ENCODE data around the gene ARMC7.

Gene ARMC7

DNA sequence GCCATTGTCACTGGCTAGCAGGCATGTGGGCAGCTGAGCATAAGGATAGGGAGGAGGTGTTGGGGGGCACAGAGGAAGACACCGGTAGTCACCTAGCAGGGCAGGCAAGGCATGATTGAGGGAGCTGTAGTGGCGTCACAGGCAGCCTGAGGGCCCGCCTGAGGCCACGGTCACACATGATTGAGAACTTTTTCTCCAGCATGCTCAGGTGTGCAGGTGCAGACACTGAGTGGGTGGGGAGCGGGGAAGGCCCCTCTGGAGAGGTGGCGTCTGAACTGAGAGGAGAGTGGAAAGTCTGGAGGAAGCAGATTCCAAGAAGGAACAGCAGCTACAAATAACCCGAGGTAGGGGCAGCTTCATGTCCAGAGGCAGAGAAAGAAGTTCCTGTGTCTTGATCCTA lies 10.9 kb upstream of the ARMC7 start:
- DNase-seq (ENCODE audit: low read depth in 1 of 2, low spot score in 1 of 2), result no peak

DNA sequence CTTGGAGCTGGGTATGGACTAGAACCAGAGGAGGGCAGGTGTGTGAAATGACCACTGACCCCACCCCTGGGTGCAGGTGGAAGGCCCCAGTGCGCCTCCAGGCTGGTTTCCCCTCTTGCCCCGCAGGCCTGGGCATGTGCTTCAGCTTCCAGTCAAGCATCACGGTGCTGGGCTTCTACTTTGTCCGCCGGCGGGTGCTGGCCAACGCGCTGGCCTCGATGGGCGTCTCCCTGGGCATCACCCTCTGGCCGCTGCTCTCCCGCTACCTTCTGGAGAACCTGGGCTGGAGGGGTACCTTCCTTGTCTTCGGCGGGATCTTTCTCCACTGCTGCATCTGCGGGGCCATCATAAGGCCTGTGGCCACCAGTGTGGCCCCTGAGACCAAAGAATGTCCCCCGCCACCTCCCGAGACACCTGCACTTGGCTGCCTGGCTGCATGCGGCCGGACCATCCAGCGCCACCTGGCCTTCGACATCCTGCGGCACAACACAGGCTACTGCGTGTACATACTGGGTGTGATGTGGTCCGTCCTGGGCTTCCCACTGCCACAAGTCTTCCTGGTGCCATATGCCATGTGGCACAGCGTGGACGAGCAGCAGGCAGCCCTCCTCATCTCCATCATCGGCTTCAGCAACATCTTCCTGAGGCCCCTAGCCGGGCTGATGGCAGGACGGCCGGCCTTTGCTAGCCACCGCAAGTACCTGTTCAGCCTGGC lies 9.7 kb upstream of the ARMC7 start:
- DNase-seq (ENCODE audit: low read depth in 1 of 2, low spot score in 1 of 2), result no peak

DNA sequence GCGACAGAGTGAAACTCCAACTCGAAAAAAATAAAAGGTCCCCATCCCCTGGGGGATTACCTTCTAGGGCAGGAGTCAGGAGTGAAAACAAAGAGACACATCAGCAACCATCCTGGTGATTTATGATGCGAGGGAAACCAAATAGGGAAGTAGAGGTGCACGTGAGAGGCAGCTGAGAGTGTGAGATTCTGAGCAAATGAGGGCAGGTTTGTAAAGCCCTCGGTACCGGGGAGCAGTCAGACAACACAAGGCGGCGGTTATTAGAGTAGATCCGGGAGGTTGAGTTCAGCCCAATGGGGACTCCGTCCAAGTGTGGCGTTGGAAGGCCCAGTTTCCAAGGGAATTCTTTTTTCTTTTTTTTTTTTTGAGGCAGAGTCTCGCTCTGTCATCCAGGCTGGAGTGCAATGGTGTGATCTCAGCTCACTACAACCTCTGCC lies 7.4 kb upstream of the ARMC7 start:
- DNase-seq (ENCODE audit: low read depth in 1 of 2, low spot score in 1 of 2), result no peak

DNA sequence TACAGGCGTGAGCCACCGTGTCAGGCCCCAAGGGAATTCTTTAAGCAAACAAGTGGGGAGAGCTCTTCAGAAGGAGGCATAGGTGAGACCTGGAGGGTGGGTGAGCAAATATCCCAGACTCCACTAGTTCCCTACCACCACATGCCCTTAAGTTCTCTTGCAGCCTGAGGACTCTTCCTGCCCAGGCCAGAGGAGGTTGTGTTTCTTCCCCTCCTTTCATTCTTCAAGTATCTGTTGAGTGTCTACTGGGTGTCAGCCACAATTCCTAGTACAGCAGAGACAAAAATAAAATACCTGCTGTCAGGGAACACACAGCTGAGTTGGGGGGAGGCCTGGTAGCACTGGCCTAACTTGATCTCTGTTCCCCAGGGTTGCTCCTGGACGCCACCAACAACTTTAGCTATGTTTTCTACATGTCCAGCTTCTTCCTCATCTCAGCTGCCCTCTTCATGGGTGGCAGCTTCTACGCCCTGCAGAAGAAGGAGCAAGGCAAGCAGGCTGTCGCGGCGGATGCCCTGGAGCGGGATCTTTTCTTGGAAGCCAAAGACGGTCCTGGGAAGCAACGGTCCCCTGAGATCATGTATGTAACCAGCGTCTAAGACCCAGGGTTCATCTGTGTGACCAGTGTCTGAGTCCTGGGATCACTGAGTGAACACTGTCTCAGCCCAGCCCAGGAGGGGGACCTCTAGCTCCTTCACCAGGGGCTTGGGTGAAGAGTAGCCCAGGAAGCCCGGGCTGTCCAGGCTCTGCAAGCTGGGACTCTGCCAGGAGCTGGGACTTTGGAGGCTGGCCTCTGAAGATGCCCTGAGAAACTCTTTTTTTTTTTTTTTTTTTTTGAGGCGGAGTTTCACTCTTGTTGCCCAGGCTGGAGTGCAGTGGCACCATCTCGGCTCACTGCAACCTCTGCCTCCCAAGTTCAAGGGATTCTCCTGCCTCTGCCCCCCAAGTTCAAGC lies 5.9 kb upstream of the ARMC7 start:
- no peak for DNase-seq (ENCODE audit: low read depth in 1 of 2, low spot score in 1 of 2)

DNA sequence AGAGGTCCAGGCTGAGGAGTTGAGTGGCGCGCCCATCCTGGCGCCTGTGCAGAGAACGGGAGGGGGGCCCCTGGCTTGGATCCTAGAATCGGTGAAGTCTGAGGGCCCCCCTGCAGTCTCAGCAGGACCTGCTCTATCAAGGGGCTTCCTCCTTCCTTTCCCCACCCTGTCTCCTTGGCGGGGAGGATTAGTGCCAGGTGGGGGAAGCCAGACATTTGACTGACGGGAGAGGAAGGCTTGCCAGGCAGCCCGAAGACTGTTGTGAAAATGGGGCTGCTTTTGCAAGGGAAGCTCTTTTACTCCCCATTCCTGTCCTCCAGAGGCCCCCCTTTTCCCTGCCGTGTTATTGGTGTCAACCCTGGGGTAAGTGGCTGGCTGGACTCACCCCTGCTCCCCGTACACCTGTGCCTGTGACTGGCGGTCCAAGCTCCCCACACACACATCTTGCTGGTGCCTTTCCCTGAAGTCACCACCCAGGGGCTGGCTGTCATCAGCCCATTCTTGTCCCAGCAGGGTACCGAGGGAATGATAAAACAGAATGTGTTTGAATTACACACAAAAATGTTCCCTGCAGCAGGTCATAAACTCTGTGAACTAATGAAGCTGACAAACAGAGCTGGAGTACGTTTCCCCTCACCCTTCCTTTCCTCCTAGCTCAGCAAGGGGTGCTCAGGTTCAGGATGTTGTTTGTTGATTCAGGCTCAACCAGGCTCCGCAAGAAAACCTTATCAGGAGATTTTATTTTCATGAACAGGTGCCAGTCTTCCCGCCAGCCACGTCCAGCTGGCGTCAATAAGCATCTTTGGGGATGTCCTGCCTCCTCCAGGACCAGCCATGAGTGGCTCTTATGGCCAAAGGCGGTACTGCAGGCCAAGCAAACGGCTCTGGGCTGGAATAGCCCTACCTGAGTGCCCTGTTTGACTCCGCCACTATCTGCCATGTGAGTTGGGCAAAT lies 4.4 kb upstream of the ARMC7 start:
- no peak for DNase-seq (ENCODE audit: low read depth in 1 of 2, low spot score in 1 of 2)

DNA sequence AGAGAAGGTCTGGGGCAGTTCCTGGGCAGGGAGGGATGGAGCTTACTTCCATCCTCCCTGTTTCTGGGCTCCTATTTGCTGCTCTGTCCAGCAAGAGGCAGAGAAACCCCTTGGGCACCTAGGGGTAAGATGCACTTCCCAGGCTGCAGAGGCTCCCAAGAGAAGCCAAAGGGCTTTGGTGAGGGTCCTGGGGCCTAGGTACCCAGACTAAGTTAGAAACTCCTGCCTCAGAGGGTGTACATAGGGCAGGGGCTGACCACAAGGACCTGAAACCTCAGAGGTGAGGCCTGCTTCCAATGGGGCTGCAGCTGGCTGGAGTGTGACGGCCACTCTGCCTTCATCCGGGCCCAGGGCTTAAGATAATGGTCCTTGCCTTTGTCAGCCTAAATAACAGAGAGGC lies 1.6 kb upstream of the ARMC7 start:
- DNase-seq (ENCODE audit: low read depth in 1 of 2, low spot score in 1 of 2), result no peak

DNA sequence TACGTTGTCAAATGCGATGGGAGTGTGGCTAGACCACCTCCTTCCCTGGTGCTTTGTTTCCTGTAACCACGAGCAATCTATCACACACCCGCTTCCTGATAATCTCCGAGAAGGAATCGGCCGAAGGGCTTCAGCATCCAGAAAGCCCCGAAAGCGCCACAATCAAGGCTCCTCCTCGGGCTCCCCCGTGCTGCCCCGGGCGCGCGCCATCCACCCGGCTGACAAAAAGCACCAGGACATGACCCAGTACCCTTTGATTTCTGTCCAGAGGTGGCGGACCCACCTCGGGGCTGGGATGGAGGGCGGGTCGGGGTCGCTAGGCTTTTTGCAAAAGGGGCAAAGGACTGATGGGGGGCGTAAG lies 743 bp upstream of the ARMC7 start:
- DNase-seq (ENCODE audit: low read depth in 1 of 2, low spot score in 1 of 2), result no peak

DNA sequence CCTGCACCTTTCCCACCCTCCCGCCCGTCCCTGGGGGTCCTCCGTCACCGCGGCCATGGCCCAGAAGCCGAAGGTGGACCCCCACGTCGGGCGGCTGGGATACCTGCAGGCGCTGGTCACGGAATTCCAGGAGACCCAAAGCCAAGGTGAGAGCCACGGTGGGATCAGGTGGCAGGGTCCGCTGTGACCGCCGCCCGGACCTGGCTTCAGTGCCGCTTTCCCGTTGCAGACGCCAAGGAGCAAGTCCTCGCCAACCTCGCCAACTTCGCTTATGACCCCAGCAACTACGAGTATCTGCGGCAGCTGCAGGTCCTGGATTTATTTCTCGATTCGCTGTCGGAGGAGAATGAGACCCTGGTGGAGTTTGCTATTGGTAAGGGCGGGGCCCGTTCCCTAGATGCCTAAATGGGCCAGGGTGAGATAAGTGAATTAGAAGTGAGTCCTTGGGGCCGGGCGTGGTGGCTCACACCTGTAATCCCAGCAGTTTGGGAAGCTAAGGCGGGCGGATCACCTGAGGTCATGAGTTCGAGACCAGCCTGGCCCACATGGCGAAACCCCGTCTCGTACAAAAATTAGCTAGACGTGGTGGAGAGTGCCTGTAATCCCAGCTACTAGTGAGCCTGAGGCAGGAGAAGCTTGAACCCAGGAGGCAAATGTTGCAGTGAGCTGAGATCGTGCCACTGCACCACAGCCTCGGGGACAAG lies 617 bp downstream of the ARMC7 start:
- DNase-seq (ENCODE audit: low read depth in 1 of 2, low spot score in 1 of 2), result no peak

DNA sequence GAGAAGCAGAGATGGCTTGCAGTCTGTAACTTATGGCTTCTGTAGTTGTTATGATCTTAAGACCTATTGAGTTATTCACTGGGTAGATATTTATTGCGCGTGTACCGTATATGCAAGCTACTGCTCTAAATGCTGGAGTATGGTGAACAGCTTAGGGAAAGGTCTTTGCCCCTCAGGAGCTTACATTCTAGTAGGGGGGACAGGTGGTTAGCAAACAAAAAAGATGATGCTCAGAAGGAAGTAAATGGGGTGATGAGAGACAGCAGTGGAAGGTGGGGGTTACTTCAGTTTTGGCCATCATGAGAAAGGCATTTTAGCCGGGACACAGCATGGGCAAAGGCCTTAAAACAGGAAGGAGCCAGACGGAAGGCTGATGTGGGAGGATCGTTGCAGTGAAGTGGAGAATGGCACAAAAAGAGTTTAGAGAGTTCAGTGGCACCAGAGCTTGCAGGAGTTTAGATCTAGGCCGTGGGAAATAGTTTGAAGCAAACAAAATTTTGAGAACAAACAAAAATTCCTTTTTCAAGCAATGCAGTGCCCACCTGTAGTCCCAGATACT lies 2.1 kb downstream of the ARMC7 start:
- no peak for DNase-seq (ENCODE audit: low read depth in 1 of 2, low spot score in 1 of 2)

DNA sequence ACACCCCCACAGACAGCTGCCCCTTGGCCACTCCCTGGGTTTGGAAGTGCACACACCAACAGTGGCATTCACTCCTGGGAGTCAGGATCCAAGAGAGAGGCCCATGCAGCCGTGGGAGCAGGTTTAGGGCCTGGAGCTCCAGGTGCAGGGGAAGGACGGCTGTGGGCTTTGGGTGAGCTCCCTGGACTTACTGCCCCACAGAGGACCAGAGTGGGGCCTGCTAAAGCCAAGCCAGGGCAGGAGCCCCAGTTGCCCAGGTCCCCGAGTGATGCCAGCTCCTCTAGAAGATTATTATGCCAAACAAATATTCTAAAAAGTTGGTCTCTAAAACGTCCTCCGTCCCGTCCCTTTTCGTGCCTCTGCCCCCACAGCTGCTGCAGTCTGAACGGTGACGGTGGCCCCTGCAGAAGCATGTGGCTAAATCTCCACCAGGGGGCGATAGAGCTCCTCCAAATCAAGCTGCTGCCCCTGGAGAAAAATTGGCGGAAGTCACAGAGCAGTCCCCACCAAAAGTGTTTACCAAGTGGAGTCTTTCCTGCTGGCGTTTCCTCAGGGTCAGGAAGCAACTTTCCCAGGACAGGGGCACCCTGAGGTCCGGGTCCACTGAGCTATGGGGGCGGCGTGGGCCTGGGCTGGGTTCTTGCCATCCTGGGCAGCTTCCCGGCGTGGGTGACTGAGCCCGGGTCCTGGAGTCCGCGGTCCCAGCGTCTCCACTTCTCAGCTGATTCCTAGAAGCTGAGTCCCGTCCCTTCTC lies 4.2 kb downstream of the ARMC7 start:
- DNase-seq (ENCODE audit: low read depth in 1 of 2, low spot score in 1 of 2), result peak; percentile 83 to 89

DNA sequence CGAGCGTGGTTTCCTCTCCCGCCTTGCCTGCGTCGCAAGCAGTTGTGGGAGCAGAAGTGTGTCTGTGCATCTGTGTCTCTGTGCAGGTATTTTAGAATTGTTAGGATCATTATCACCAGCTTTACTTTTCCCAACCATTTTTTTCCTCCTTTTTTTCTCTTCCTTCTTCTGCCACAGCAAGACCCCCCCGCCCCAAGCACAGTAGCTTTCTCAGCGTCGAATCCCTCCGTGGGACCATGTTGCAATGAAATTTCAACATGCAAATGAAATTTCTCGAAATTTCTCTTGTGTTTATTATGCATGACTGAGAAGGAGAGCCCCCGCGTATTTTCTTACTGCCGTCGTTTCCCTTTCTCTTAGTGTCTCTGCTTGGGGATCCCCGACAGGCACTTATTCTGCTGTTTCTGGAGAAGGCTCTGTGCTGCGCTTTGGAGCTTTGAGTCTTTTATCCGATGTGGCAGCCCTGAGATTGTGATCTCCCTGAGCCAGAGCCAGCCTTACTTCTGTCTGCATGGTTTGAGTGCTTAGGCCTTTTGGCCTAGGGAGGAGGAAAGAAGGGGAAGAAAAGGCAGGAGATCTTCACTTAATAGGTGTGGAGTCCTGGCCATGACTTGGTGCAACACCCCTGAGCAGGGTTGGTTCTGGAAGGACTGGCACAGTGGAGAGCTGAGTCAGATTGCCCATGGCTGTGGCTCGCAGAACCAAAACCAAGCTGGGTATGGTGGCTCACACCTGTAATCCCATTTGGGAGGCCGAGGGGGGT lies 5.0 kb downstream of the ARMC7 start:
- DNase-seq (ENCODE audit: low read depth in 1 of 2, low spot score in 1 of 2), result no peak

DNA sequence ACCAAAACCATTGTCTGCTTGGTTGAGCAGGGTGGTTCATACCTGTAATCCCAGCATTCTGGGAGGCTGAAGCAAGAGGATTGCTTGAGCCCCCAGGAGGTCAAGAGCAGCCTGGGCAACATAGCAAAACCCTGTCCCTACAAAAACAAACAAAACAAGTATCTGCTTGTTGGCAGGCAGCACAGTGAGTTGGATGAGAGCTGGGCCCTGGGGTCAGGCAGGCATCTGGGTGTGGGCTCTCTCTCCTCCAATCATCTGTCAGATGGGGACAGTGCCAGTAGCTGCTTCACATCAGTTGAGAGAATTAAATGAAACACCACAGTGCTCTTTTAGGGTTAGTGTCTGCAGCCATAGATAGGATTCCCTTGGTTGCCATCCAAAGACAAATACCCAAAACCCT lies 5.8 kb downstream of the ARMC7 start:
- no peak for DNase-seq (ENCODE audit: low read depth in 1 of 2, low spot score in 1 of 2)

DNA sequence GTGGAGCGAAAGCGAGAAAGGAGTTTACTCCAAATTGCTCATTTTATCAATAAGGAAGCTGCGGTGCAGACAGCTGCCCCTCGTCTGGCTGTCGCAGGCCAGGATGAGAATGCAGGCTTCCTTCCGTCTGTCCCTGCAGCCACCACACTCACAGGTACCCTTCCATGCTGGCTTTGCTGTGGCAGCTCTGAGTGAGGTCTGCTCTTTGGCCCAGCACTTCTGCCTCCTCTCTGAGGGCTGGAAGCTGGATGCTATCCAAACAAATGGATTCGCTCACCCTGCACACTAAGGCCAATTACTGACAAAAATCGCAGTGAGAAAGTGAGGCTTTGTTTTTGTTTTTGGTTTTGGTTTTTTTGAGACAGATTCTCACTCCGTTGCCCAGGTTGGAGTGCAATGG lies 7.0 kb downstream of the ARMC7 start:
- DNase-seq (ENCODE audit: low read depth in 1 of 2, low spot score in 1 of 2), result no peak

DNA sequence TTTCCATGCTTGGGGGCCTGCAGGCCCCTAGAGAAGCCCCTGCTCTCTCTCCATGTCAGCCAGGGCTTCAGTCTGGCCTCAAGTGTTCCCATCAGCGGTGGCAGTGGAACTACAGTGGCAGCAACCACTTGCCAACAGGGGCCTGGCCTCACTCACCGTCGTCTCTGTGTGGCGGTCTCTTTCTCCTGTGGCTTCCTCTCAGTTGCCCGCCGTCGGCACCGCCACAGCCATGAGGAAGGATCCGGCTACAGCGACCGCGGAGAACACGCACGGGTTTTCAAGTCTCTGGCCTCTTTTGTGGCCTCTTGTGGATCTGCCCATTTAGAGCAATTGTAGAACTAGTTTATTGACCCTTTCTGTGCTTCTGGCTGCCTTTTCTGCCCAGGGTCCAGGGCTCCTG lies 8.5 kb downstream of the ARMC7 start:
- DNase-seq (ENCODE audit: low read depth in 1 of 2, low spot score in 1 of 2), result no peak

DNA sequence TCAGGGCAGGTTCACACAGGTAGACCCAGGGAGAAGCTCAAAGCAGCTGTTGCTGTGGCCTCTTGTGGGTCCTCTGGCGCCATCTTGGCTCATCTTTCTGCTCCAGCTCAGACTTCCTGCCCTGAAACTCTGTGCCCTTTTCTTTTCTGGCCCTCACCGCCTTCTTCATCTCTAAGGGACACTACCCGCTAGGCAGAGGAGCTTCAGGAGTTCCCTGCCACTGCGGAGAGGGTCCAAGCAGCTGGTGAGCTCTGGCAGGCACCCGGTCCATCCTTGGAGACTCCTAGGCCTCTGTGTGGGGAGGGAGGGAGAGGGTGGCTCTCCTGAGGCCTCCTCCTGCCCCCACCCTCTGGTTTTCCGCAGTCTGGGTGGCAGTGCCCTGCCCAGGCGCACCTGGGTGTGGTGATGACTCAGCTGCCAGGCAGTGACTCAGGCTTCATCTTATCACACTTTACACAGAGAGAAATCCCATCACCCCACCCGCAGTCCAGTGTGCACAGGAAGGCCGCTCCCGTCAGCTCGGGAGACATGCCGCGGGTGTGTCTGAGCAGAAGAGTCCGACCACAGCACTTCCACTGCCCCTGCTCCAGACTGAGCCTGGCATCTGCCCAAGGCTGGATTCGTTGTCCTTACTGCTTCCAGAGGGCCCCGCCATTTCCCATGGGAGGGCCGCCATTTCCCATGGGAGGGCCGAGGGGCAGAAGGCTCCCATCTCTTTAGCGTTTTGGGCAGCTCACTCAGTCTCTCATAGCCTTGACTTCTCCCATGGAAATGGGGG lies 14.5 kb downstream of the ARMC7 start:
- DNase-seq (ENCODE audit: low read depth in 1 of 2, low spot score in 1 of 2), result peak in 1 of 2 donors; percentile 51

DNA sequence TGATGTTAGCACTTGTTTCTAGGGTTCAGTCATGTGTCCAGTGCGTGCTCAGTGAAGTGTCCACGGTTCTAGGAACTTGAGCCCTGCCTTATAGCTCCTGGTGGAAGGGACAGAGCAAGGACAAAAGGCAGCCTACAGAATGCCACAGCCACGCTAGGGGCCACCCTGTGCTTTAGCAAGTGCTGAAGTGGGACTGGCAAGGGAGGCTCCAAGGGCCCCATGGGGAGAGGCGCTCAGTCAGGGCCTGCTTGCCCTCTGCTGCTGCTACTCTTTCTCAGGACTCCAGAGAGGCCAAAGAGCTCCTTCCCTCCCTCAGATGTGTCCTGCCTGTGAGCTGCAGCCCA lies 15.0 kb downstream of the ARMC7 start:
- DNase-seq (ENCODE audit: low read depth in 1 of 2, low spot score in 1 of 2), result no peak

DNA sequence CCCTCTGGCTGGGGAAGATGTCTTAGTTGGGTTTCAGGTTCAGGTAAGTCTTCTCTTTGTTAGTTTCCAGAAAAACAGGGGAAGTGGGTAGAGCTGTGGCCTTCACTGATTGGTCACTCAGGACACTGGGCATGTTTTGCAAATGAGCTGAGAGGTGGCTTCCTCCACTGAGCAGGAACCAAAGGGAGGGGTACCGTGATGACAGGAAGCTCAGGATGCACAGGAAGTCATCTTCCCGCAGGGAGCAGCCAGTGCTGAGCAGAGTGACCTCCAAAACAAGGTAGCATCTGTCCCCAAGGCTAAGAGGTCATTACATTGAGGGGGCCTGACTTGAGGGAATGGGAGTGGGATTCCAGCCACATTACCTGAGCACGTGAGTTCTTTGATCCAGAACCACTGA lies 16.2 kb downstream of the ARMC7 start:
- no peak for DNase-seq (ENCODE audit: low read depth in 1 of 2, low spot score in 1 of 2)

DNA sequence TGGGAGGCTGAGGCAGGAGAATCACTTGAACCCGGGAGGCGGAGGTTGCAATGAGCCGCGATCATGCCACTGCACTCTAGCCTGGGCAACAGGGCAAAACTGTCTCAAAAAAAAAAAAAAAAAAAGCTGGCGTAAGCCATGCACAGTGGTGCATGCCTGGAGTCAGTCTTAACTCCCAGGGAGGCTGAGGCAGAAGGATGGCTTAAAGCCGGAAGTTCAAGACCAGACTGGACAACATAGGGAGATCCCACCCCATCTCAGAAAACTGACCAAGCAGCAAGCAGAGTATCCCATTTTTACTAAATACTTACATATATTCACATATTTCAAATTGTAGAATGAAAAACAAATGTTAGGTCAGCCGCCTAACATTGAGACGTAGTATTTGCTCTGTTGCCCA lies 17.2 kb downstream of the ARMC7 start:
- DNase-seq (ENCODE audit: low read depth in 1 of 2, low spot score in 1 of 2), result no peak
